GM12878 (cell line): Measurements from ENCODE around the gene CEP250.

Experiments used
- ASH2L ChIP-seq: fragments of 300-600, 200-600 bp; sonication (generic); IDR thresholded peaks from 2 replicates; pipeline ENCODE4 v1.6.1; 2017; ENCODE audit warnings: low read depth, mild to moderate bottlenecking, borderline replicate concordance
- DPF2 ChIP-seq: fragments of 450-650 bp; IDR thresholded peaks from 2 replicates; pipeline ENCODE4 v1.6.1; 2017; ENCODE audit warnings: mild to moderate bottlenecking
- EZH2 ChIP-seq: IDR thresholded peaks from 2 replicates; pipeline ENCODE4 v1.6.1; 2012; ENCODE audit warnings: low read depth, mild to moderate bottlenecking, control low read depth, inconsistent platforms, low read length, borderline replicate concordance; ENCODE audit not compliant: control insufficient read depth
- MXI1 ChIP-seq: fragments of 150-350 bp; IDR thresholded peaks from 2 replicates; pipeline ENCODE4 v1.6.1; 2011; ENCODE audit warnings: low read depth, mild to moderate bottlenecking, inconsistent platforms, low read length, improper control_type of control experiment
- MYC ChIP-seq: IDR thresholded peaks from 2 replicates; pipeline ENCODE4 v1.6.1; 2011; ENCODE audit warnings: mild to moderate bottlenecking, low read length, moderate library complexity, inconsistent platforms; ENCODE audit not compliant: insufficient read depth, insufficient replicate concordance, insufficient read length, severe bottlenecking
- POLR2A ChIP-seq: IDR thresholded peaks from 2 replicates; pipeline ENCODE4 v1.6.1; 2011; ENCODE audit warnings: low read depth, mild to moderate bottlenecking, low read length
- POLR2AphosphoS5 ChIP-seq: IDR thresholded peaks from 2 replicates; pipeline ENCODE4 v1.6.1; 2011; ENCODE audit warnings: mild to moderate bottlenecking, low read length, inconsistent platforms
- YY1 ChIP-seq: IDR thresholded peaks from 2 replicates; pipeline ENCODE4 v1.6.1; 2011; ENCODE audit warnings: low read depth, mild to moderate bottlenecking, low read length
- TF ChIP-seq, protein P1 (sequence below), 3 experiments: IDR thresholded peaks in 2 of 3; conservative IDR thresholded peaks in 1 of 3; 2 replicates each; pipeline ENCODE4 v1.5.1; 2011; ENCODE audit warnings: low read depth in 3 of 3, low read length in 3 of 3, mild to moderate bottlenecking in 3 of 3, control low read depth in 2 of 3, moderate library complexity in 2 of 3, inconsistent platforms in 1 of 3, mixed read lengths in 1 of 3; ENCODE audit not compliant: control insufficient read depth in 2 of 3, insufficient read depth in 1 of 3; ENCODE audit errors: extremely low read depth in 1 of 3
- TF ChIP-seq, protein P2 (sequence below): fragments of 450-650 bp; IDR thresholded peaks from 2 replicates; pipeline ENCODE4 v1.6.1; 2017; ENCODE audit warnings: mild to moderate bottlenecking, moderate library complexity
- TF ChIP-seq, protein P3 (sequence below): IDR thresholded peaks from 2 replicates; pipeline ENCODE4 v1.6.1; 2011; ENCODE audit warnings: low read depth, low read length, improper control_type of control experiment, borderline replicate concordance
- TF ChIP-seq, protein P4 (sequence below): fragments of 450-650 bp; IDR thresholded peaks from 2 replicates; pipeline ENCODE4 v1.6.1; 2016; ENCODE audit warnings: mild to moderate bottlenecking
- TF ChIP-seq, protein P5 (sequence below): IDR thresholded peaks from 2 replicates; pipeline ENCODE4 v1.6.1; 2011; ENCODE audit warnings: borderline replicate concordance, low read depth, mild to moderate bottlenecking, moderate library complexity, mixed read lengths, low read length; ENCODE audit not compliant: insufficient read depth; ENCODE audit errors: extremely low read length

DNA sequence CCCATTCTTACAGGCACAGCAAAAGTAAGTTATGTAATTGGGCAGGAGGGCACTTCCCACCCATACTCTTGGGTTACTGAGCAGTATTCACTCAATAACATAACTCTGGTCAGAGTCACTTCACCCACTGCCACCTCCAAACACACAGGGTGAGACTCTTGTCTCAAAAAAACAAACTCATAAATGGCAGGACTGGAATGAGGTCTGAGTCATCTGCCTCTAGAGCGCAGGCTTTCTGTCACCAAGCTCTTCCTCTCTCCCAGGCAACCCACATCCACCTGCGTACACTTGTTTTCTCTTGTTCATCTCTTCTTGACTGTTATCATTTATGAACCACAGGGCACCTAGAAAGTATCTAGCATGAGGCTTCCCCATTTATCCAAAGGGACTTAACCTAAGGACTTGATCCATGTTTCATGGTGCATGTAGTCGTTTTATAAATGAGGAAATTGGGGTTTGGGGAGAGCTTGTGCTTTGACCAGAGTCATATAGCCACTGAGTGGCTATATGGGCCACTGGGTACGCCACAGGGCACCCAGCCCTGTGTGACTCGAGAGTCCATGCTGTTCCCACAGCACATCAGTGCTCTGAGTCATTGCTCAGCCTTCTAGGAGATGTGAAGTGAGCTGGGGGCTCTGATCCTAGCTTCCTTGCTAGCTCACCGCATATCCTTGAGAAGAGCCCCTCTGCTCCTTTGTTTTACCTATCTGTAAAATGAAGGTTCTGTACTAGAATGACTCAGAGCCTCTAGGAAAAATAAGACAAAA is 51.7 kb downstream of the CEP250 start:
- no peak for TF ChIP-seq POLR2A
- TF ChIP-seq, protein P1, sequence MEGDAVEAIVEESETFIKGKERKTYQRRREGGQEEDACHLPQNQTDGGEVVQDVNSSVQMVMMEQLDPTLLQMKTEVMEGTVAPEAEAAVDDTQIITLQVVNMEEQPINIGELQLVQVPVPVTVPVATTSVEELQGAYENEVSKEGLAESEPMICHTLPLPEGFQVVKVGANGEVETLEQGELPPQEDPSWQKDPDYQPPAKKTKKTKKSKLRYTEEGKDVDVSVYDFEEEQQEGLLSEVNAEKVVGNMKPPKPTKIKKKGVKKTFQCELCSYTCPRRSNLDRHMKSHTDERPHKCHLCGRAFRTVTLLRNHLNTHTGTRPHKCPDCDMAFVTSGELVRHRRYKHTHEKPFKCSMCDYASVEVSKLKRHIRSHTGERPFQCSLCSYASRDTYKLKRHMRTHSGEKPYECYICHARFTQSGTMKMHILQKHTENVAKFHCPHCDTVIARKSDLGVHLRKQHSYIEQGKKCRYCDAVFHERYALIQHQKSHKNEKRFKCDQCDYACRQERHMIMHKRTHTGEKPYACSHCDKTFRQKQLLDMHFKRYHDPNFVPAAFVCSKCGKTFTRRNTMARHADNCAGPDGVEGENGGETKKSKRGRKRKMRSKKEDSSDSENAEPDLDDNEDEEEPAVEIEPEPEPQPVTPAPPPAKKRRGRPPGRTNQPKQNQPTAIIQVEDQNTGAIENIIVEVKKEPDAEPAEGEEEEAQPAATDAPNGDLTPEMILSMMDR (IDR thresholded peaks at IDR 0.05 in 2 of 3, conservative IDR thresholded peaks at IDR 0.05 in 1 of 3; ENCODE audit: control insufficient read depth in 2 of 3, extremely low read depth in 1 of 3, insufficient read depth in 1 of 3, low read depth in 3 of 3, low read length in 3 of 3) = no peak
- TF ChIP-seq ASH2L = no peak
- TF ChIP-seq YY1 = no peak
- TF ChIP-seq, protein P2, sequence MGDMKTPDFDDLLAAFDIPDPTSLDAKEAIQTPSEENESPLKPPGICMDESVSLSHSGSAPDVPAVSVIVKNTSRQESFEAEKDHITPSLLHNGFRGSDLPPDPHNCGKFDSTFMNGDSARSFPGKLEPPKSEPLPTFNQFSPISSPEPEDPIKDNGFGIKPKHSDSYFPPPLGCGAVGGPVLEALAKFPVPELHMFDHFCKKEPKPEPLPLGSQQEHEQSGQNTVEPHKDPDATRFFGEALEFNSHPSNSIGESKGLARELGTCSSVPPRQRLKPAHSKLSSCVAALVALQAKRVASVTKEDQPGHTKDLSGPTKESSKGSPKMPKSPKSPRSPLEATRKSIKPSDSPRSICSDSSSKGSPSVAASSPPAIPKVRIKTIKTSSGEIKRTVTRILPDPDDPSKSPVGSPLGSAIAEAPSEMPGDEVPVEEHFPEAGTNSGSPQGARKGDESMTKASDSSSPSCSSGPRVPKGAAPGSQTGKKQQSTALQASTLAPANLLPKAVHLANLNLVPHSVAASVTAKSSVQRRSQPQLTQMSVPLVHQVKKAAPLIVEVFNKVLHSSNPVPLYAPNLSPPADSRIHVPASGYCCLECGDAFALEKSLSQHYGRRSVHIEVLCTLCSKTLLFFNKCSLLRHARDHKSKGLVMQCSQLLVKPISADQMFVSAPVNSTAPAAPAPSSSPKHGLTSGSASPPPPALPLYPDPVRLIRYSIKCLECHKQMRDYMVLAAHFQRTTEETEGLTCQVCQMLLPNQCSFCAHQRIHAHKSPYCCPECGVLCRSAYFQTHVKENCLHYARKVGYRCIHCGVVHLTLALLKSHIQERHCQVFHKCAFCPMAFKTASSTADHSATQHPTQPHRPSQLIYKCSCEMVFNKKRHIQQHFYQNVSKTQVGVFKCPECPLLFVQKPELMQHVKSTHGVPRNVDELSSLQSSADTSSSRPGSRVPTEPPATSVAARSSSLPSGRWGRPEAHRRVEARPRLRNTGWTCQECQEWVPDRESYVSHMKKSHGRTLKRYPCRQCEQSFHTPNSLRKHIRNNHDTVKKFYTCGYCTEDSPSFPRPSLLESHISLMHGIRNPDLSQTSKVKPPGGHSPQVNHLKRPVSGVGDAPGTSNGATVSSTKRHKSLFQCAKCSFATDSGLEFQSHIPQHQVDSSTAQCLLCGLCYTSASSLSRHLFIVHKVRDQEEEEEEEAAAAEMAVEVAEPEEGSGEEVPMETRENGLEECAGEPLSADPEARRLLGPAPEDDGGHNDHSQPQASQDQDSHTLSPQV = no peak
- TF ChIP-seq EZH2 = no peak
- TF ChIP-seq, protein P3, sequence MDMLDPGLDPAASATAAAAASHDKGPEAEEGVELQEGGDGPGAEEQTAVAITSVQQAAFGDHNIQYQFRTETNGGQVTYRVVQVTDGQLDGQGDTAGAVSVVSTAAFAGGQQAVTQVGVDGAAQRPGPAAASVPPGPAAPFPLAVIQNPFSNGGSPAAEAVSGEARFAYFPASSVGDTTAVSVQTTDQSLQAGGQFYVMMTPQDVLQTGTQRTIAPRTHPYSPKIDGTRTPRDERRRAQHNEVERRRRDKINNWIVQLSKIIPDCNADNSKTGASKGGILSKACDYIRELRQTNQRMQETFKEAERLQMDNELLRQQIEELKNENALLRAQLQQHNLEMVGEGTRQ = no peak
- TF ChIP-seq, protein P4, sequence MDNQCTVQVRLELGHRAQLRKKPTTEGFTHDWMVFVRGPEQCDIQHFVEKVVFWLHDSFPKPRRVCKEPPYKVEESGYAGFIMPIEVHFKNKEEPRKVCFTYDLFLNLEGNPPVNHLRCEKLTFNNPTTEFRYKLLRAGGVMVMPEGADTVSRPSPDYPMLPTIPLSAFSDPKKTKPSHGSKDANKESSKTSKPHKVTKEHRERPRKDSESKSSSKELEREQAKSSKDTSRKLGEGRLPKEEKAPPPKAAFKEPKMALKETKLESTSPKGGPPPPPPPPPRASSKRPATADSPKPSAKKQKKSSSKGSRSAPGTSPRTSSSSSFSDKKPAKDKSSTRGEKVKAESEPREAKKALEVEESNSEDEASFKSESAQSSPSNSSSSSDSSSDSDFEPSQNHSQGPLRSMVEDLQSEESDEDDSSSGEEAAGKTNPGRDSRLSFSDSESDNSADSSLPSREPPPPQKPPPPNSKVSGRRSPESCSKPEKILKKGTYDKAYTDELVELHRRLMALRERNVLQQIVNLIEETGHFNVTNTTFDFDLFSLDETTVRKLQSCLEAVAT = no peak
- TF ChIP-seq DPF2 = no peak
- TF ChIP-seq MYC = no peak
- no peak for TF ChIP-seq MXI1
- no peak for TF ChIP-seq POLR2AphosphoS5
- TF ChIP-seq, protein P5, sequence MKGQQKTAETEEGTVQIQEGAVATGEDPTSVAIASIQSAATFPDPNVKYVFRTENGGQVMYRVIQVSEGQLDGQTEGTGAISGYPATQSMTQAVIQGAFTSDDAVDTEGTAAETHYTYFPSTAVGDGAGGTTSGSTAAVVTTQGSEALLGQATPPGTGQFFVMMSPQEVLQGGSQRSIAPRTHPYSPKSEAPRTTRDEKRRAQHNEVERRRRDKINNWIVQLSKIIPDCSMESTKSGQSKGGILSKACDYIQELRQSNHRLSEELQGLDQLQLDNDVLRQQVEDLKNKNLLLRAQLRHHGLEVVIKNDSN = no peak
